ENCODE results near the gene RNF217.
"Not testable (repeated sequence)": the region's sequence is repeated elsewhere in the genome, so short reads cannot be mapped to it uniquely, and the experiment has no call there.

The RNF217 gene

DNA sequence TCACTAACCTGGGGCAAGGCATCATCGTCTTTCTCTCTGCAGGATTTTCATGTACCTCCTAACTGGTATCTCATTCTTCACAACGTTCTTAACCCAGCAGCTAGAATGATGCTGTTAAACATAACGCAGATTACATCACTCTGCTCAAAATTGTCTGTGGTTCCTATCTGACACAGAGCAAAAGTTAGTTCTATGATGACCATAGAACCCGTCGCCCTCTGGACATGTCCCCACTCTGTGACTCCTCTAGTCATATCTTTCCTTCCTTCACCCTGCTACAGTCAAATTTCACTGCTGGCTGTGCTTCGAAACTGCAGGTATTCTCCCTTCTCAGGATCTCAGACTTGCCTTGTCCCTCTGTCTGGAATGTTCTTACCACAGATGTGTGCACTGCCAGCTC, 103.9 kb downstream of the RNF217 start:
- DNase-seq = no peak

DNA sequence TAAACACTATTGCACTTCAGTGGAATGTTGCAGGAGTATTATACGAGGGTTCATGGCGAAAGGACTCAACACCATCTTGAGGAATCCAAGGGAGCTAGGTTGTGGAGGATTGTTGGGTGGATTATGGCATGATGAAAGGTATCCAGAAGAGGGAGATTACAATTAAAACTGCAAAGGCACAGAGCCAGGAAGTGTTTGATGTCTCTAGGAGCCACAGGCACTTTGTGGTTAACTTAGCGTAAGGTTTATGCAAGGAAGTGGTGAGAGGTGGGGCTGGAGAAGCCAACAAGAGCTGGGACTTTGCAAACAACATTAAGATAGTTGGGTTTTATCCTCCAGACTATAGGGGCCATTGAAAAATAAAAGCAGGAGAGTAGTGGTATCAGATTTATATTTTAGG, 104.7 kb downstream of the RNF217 start:
- no peak for DNase-seq

DNA sequence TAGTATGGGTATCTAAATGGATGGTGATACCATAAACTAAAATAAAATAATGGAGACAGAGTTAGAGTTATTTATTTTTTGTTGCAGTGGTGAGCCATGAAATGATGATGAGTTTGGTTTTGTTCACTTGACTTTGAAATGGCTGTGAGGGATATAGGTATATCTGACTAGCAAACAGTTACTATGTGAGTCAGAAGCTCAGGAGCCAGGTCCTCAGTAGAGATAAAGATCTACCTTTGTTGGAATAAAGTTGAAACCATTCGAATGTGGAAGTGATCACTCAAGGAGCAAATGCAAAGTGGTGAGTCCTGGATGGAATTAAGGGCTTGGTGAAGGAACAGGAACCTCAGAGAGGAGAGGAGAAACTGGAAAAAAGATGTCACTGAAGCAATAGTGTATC, 105.3 kb downstream of the RNF217 start:
- DNase-seq = no peak

DNA sequence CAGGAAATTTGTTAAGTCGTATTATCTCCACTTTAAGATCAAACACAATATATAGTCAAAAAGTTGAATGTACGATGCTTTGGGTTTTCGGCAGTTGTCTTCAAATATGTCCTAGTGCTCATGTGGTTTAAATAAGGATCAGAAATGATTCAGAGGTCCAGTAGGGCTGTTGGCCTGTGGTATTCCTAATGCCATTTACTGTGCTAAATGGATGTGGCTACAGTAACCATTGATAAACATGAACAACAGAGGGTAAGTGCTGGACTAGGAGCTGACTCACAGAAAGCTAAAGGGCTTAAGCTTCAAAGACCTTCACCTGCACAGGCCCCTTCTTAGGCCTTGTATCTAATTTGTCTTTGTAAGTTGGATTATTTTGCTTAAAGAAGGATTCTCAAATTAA, 110.8 kb downstream of the RNF217 start:
- no peak for DNase-seq

DNA sequence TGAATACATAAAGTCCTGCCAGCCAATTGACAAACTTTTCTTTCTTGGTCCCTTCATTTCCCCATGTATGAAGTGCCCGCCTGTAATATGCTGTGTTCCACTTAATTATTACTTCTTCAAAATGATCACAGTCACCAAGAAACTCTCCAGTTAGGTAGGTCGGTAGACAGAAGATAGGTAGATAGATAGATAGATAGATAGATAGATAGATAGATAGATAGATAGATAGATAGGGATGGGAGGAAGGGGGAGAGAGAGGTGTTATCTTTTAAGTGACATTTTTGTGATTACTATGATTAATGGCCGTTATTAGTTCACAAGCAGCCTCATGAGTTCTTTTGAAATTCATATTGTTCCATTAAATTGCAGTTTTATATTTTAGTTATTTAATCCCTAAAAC, 111.9 kb downstream of the RNF217 start:
- DNase-seq = no peak

DNA sequence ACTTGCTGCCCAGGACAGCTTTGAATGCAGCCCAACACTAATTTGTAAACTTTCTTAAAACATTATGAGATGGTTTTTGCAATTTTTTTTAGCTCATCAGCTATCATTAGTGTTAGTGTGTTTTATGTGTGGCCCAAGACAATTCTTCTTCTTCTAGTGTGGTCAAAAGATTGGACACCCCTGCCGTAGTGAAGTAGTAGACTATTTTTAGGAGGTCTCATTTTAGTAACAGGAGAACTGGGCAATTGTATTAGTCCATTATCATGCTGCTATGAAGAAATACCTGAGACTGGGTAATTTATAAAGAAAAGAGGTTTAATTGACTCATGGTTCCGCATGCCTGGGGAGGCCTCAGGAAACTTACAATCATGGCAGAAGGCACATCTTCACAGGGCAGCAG, 112.8 kb downstream of the RNF217 start:
- DNase-seq = not testable (repeated sequence)

DNA sequence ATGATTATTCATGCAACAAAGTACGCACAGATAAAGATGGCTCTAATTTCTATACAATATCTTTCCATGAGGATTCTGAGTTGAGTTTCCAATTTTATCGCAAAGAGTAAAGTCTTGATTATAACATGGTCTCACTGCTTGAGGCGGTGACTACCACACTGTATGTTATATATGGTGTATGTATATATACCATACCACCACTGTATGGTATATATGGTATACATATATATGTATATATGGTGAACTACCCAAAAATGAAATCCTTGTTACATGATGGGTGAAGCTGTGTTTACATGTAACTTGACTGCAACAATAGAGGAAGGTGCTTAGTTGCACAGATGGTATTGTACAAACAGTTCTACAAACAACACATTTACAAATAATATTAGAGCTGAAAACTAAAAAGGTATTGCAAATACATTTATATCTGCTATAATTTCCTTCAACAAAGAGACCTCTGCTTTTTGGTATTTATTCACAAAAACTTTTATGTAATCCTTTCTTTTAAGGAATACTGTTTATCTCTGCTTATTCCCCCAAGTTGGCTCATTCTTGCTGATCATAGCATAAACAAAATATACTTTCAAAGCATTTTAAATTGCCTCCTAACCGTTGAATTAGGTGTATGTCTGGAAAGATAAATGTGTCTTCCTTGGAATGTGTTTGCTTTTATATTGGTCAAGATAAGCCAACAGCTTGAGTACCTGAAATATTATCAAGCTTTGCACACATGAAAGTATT, 113.7 kb downstream of the RNF217 start:
- DNase-seq = no peak

DNA sequence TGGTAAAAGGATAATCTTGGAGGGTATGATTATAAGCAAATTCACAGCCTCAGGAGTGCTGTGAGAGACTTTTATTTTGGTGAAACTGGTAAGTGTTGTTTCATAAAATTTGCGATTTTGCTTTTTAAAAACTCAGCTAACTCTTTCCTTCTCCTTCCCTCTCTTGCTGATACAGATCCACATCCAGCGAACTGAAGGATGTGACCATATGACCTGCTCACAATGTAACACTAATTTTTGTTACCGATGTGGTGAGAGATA, 114.2 kb downstream of the RNF217 start:
- DNase-seq = no peak

DNA sequence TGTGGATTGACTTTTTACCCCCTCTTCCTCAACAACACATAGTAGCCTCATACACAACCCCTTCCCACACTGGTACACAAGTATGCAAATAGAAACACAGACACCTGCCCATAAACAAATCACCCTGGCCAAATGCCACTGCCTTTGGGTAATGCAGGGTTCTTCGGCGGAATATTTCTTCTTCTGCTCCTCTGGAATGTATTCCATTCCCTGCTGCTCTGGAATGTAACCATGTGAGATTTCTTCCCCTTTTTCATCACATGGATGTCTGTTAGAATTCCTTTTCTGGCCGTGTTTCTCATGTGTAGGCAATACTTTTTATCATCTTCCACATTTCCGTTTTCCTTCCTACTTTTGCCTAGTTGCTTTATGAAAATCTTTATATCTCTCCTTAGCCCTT, 115.2 kb downstream of the RNF217 start:
- DNase-seq = no peak

DNA sequence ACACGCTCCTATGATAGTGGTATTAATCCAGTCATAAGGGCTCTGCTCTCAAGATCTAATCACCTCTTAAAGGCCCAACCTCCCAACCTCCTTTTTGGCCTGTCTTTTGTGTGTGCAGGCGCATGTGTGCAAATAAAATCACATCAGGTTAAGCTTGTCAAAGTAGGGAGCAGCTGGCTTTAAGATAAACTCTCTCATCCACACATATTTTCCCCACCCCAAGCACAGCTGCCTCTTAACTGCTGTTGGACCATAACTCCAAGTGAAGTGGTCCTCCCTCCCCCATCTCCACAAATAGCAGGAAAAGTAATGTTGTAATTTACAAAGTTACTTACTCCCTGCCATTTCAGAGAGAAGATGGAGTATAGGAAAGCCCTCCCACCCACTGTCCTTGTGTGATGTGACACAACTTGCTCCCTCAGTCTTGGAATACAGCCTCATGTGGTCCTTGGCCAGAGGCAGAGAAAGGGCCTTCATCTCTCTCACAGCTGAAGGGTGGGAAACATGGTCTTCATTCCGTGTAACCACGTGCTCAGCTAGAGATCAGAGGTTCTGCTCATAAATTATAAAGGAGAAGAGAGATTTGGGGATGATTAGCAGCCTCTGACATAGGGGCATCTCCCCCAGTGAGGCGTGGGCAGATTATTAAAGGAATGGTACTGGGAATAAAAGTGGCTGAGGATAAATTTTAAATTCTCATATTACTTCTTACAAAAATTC, 116.5 kb downstream of the RNF217 start:
- DNase-seq = no peak

DNA sequence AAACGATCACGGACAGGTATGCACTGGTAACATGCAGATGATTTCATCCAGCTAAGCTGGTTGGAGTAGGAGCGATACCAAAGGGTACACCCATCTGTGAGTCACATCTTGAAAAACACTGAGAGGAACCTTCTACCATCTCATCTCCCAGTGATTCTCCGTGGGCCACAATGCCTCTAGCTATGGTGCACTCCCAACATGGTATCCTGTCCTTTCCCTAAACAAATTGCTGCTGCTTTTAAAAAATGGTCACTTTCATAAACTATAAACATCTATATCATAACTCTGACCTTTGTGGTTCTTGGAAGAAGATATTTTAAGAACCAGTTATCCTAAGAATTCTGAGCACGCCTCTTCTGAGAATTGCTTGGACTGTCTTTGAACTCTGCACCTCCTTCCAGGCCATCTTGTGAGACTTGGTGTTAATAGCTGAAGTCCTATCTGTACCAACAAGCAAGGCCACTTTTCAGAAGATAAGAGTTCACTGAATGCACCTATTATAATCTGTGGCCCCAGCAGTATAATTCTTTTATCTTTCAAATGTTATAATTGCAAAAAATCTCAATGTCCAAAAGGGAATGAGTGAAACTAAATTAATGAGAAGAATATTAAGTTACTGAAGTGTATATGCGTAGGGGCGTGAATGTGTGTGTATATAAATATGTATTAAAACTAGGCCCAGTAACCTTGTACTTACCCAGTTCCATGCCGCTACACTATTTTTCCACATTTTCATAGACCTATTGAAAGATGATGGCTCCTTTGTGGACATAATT, 120.9 kb downstream of the RNF217 start:
- no peak for DNase-seq

DNA sequence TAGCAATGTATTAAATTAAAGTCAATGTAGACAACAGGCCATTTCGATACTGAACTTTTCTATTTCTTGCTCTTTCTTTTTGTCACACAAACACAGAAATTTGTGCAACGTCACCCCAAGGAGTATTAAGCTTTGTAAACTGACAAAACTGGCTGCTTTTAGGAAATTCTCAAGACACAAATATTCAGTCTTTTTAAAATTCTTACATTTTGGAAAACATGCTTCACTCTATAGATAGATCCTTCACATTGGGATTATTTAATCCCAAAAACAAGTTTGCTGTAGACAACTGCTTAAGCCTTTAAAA, 121.4 kb downstream of the RNF217 start:
- DNase-seq = no peak

DNA sequence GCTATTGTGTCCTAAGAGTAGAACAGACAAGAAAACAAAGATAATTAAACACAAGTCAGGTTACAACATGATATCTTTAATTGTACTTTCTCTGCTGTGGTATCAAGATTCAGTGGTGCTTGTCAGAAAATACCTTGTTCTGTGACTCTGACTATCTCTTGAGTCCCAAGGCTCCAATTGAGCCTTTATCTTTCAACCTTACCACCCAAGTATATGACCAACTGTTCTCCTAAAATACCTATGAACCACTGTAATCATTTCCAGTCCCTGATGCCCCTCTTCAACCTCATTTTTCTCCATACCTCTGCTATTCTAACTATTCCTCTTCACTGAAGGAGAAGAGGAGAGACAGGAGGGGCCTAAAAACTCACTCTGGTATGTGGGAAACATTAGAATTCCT, 124.5 kb downstream of the RNF217 start:
- DNase-seq = no peak

DNA sequence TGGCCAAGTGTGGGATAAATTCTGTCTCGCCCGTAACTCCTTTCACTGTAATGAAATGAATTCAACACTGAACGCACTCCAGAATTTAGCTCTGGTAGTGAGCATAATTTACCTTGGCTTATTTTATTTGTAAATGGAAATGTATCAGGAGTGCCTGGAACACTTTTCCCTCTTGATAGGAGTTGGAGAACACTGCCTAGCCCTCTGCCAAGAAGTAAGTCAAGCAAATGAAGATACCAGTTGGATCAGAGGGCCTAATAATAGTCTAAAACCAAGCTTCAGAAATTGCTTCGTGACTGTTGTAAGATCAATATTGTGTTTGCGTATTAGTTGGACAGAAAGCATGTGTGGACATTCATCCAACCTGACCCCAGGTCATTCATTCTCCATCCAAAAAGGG, 126.7 kb downstream of the RNF217 start:
- no peak for DNase-seq

DNA sequence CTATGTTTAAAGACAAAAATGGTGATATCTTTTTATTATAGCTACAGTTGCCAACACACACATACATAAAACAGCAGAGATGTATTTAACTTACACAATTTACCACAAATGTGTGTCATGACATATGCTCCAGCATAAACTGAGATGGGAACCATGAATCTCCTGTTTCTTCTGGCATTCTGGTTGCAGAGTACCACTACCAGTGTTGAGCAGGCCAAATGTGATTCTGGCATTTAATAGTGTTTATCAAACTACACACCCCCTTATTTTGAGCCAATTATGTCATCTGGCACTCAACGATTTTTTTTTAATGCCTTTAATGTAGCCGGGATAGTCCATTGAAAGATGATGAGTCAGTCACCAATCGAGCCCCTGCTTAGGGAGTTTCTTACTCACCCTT, 132.3 kb downstream of the RNF217 start:
- DNase-seq = no peak

DNA sequence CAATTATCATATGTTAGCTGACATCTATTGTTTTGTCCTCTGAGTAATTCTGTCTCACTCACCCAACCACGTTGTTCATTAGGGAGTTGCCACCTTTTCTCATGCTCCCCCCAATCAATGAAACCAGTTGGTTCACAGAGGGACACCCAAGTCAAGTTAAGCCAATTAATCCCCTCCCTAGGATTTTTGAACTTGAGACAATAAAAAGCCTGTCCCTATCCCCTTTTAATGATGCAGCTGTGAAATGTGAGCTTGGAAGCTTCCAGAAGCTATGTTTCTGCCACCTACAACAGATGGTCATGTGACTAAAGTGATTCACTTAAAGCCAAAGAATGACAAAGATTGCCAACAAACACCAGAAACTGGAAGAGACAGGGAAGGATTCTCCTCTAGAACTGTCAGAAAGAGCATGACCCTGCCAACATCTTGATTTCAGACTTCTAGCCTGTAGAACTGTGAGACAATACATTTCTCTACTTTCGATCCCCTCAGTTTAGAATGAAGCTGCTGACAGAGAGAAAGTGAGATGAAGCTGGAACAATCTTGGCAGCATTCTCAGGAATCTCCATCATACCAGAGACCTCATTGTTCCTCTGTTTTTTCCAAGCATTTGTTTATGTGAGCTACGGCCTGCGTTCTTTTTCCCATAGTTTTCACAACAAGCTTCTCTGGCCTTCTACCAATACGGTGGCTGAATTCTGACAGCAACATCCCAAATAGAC, 133.5 kb downstream of the RNF217 start:
- DNase-seq = no peak

DNA sequence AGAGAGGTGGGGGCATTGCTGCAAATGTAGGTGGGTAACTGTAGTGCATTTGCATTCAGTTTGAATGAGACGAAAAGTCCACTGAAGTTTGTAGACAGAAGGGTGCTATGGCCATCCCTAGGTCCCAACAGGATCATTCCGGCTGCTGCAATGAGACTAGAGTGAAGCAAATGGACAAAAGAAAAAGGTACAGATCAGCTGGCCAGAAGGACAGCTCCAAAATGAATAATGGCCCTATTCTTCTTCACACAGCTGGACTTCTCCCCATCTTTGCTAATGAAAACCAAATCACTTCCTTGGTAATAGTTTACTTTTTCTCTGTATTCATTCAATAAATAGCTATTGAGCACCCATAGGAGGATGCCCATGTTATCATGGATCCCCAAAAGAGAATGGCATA, 134.9 kb downstream of the RNF217 start:
- DNase-seq = no peak

DNA sequence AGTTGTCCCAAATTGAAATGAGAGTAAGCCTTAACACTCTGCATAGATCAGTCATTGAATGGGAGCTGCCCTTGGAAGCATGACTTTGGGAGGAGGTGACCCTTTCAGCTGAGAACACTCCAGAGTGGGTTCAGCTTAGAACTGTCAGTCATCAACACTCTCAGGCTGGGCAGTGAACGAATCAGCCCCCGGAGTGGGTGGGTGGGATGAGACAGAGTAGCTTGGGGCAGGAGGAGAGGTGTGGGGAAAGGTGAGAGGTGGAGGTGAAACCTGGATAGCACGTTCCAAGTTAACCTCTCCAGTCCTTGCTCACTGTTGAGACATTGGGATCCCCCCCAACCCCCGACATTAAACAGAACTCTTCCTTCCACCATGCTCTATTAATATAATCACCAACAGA, 136.0 kb downstream of the RNF217 start:
- no peak for DNase-seq

DNA sequence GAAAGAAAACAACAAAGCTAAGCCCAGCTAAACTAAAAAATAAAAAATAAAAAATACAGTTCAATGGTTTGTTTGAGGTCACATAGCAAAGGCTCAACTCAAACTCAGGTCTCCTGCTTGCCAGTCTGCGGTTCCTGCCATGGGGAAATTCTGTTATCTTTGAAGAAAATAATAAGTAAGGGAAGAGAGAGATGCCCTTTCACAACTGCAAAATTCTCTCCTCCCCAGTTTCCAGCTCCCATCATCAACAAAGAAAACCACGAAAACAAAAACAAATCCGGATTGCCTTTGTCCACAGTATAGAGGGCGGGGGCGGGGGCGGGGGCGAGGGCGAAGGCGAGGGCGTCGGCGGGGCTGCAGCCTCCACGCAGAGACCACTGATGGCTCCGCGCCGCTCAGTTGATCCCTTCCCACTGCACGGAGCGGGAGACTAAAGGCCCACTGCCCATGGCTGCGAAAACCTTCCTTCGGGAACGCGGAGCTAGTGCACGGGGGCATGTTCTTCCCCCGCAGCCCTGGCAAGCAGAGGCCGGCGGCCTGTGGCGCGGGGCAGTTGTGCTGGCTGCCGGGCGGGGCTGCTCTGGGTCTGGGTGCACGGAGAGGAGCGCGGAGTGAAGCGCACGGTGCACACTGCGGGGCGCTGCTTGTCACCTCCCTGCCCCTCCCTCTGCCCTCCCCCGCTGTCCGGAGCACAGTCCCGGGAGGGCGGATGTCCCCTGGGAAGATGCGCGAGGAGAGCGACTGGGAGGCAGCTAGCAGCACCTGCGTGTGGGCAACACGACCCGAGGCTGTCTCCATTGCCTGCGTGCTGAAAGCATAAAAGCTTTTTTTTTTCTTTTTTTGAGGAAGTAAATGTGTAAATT, 137.2 kb downstream of the RNF217 start:
- DNase-seq = peak; percentile 65 to 66

DNA sequence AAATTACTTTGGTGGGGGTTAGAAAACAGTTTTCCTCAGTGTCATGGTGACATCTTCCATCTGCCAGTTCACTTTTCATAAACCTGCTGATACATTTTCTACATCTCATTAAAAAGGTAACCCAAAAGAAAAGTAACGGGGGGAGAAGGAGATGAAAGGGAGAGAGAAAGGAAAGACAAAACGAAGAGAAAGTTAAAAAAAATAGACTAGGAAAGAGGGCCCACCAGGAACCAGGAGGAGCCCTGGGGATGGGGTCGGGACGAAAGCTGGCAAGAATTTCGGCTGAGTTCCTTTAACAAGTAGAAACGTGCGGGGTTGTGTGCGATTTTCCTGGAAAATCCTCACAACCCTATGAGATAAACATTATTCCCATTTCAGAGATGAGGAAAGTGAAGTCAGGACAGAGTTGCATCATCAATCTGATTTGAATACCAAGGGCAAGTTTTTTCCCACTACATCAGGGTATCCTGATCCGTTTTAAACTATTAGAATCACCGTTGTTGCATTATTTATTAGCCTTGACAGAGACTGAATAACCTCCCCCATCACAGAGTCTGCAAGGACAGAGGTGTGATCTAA, 137.9 kb downstream of the RNF217 start:
- no peak for DNase-seq

DNA sequence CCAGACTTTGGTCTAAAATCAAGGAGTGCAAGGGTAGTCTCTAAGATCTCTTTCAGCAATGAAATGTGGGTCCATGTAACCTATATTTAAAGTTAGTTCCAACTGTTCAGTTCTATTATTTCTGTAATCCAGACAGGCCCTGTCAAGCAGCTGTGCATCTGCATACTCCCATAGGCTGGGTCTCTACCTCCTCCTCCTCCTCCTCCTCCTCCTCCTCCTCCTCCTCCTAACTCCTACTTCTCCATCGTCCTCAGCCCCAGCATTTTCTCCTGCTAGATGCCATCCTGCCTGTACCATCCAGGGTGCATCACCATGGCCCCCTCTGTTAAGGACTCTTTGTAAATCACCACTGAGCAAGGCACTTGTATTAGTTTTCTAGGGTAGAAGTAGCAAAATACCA, 138.9 kb downstream of the RNF217 start:
- no peak for DNase-seq

DNA sequence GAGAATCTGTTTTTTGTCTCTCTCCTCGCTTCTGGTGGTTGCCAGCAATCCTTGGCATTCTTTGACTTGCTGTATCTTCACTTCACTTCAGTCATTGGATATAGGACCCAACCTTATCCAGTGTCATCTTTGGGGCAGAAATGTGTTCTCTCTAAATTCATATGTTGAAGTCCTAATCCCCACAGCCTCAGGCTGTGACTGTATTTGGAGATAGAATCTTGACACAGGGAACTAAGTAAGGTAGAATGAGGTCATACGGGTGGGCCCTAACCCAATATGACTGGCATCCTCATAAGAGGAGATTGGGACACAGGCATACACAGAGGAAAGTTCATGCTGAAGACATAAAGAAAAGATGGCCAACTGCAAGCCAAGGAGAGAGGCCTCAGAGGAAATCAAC, 139.4 kb downstream of the RNF217 start:
- DNase-seq = no peak
